Smooth muscle cell (in vitro differentiated cells): Measurements from ENCODE around the gene GLB1L2. TPM values are rescaled to one million over a fixed set of nuclear protein-coding genes. Genes with fewer than 3 reads are reported as not detected.

Experiments
- DNase-seq: peaks from one replicate; lab custom pipeline; 2025; ENCODE audit not compliant: unreplicated experiment; lab: John Stamatoyannopoulos, UW
- H2AFZ ChIP-seq: fragments of 200-600 bp; sonication (generic); 2 replicates; pipeline ENCODE4 v1.6.0; 2016; ENCODE audit warnings: antibody characterized with exemption, low read depth, mild to moderate bottlenecking
- H3F3A ChIP-seq: fragments of 200-600 bp; sonication (generic); 2 replicates; pipeline ENCODE4 v1.6.0; 2017; ENCODE audit warnings: antibody characterized with exemption, low read depth
- H3K27ac ChIP-seq: fragments of 200-600 bp; sonication (generic); 2 replicates; pipeline ENCODE4 v1.5.1; 2016; ENCODE audit warnings: low read depth, mild to moderate bottlenecking
- H3K27me3 ChIP-seq: fragments of 200-600 bp; sonication (generic); 2 replicates; pipeline ENCODE4 v1.6.1; 2016; ENCODE audit warnings: low read depth, mild to moderate bottlenecking
- H3K36me3 ChIP-seq: fragments of 200-600 bp; sonication (generic); 2 replicates; pipeline ENCODE4 v1.5.1; 2016; ENCODE audit warnings: low read depth
- H3K4me1 ChIP-seq: fragments of 200-600 bp; sonication (generic); 2 replicates; pipeline ENCODE4 v1.5.1; 2016; ENCODE audit warnings: low read depth
- H3K4me2 ChIP-seq: fragments of 200-600 bp; sonication (generic); 2 replicates; pipeline ENCODE4 v1.6.0; 2016; ENCODE audit warnings: mild to moderate bottlenecking
- H3K4me3 ChIP-seq: fragments of 200-600 bp; sonication (generic); 2 replicates; pipeline ENCODE4 v1.5.1; 2016; ENCODE audit warnings: mild to moderate bottlenecking
- H3K79me2 ChIP-seq: fragments of 200-600 bp; sonication (generic); 2 replicates; pipeline ENCODE4 v1.6.0; 2016; ENCODE audit warnings: low read depth, mild to moderate bottlenecking
- H3K9ac ChIP-seq: fragments of 200-600 bp; sonication (generic); 2 replicates; pipeline ENCODE4 v1.6.0; 2016; ENCODE audit warnings: low read depth
- H3K9me3 ChIP-seq: fragments of 200-600 bp; sonication (generic); replicated peaks from 2 replicates; pipeline ENCODE4 v1.5.1; 2016; ENCODE audit warnings: low read depth
- H4K20me1 ChIP-seq: fragments of 200-600 bp; sonication (generic); 2 replicates; pipeline ENCODE4 v1.6.0; 2016; ENCODE audit warnings: low read depth
- CTCF ChIP-seq: fragments of 200-600 bp; sonication (generic); IDR thresholded peaks from 2 replicates; pipeline ENCODE4 v1.5.1; 2017; ENCODE audit warnings: borderline replicate concordance, mild to moderate bottlenecking, antibody characterized with exemption; ENCODE audit not compliant: insufficient read depth, poor library complexity, severe bottlenecking
- WGBS: methylation state at CpG from one replicate; pipeline ENCODE4 v1.1.7; 2016; ENCODE audit warnings: low lambda C conversion rate; 5-methylcytosine and 5-hydroxymethylcytosine counted together
- polyA plus RNA-seq: library from polyadenylated mRNA; unstranded; fragments of >200 nt; fragmentation: Nextera tagmentation; extraction: Ambion mirVana; gene quantifications from 2 replicates; pipeline ENCODE4 v1.2.1, GENCODE V29; 2016
- total RNA-seq: library from RNA; depleted of rRNA; stranded (reverse); fragments of >200 nt; gene quantifications from 2 replicates; pipeline ENCODE4 v1.2.3, GENCODE V29; 2014

GLB1L2 gene
- total and polyA plus RNA-seq, 2 experiments from 2014 or later, result 0.40 to 0.83 TPM

- Histone ChIP-seq H3F3A (no peaks in the 10 kb centered on the region), H3K79me2 (no peaks in the 10 kb centered on the region), H3K9ac (no peak overlapping the region), H3K4me3 (no peak overlapping the region), H3K27ac (no peak overlapping the region), H3K4me1 (no peaks in the 10 kb centered on the region), H3K27me3 (no peaks in the 10 kb centered on the region), H3K36me3 (no peaks in the 10 kb centered on the region), H4K20me1 (no peaks in the 10 kb centered on the region), H3K4me2 (no peak overlapping the region), H2AFZ (no peak overlapping the region), H3K9me3 (no peaks in the 10 kb centered on the region)
- TF ChIP-seq CTCF, result no peak
- DNase-seq, result no peak
- WGBS, result 73% methylated on average over 6 of the region's 6 CpGs
These were observed 17.5 kb downstream of the GLB1L2 start for GRCh38 chr11:134349109-134349801.

GRCh38 chr11:134349802-134350355 lies 18.1 kb downstream of the GLB1L2 start:
- no peaks in the 10 kb centered on the region for H3K4me1 ChIP-seq
- no peaks in the 10 kb centered on the region for H3K79me2 ChIP-seq
- H3K27me3 ChIP-seq, result no peaks in the 10 kb centered on the region
- H3K9ac ChIP-seq, result no peak overlapping the region
- no peak overlapping the region for H2AFZ ChIP-seq
- no peaks in the 10 kb centered on the region for H3K36me3 ChIP-seq
- no peak overlapping the region for H3K27ac ChIP-seq
- H3K9me3 ChIP-seq, result no peaks in the 10 kb centered on the region
- H3F3A ChIP-seq, result no peaks in the 10 kb centered on the region
- DNase-seq, result no peak
- 82% methylated on average over 10 of the region's 10 CpGs for WGBS
- no peaks in the 10 kb centered on the region for H4K20me1 ChIP-seq
- TF ChIP-seq CTCF, result no peak
- no peak overlapping the region for H3K4me2 ChIP-seq
- no peak overlapping the region for H3K4me3 ChIP-seq

GRCh38 chr11:134350381-134350780 lies 18.6 kb downstream of the GLB1L2 start:
- TF ChIP-seq CTCF, result no peak
- H2AFZ ChIP-seq, result no peak overlapping the region

GRCh38 chr11:134352111-134352510 lies 20.3 kb downstream of the GLB1L2 start:
- no peaks in the 10 kb centered on the region for H3F3A ChIP-seq
- H3K4me1 ChIP-seq, result no peaks in the 10 kb centered on the region
- H3K4me2 ChIP-seq, result no peak overlapping the region
- H3K9ac ChIP-seq, result no peak overlapping the region
- no peaks in the 10 kb centered on the region for H3K36me3 ChIP-seq
- H3K27ac ChIP-seq, result no peak overlapping the region
- H4K20me1 ChIP-seq, result no peaks in the 10 kb centered on the region
- no peaks in the 10 kb centered on the region for H3K79me2 ChIP-seq
- H2AFZ ChIP-seq, result no peak overlapping the region
- WGBS, result 93% methylated on average over 2 of the region's 2 CpGs
- no peak overlapping the region for H3K4me3 ChIP-seq
- no peak for DNase-seq
- no peaks in the 10 kb centered on the region for H3K27me3 ChIP-seq
- TF ChIP-seq CTCF, result no peak
- H3K9me3 ChIP-seq, result no peaks in the 10 kb centered on the region

More at GRCh38 chr11:134350381-134350780, 18.6 kb downstream of the GLB1L2 start:
- H3K4me1 ChIP-seq, result no peaks in the 10 kb centered on the region
- H3K36me3 ChIP-seq, result no peaks in the 10 kb centered on the region
- DNase-seq, result no peak
- H3K4me2 ChIP-seq, result no peak overlapping the region
- 92% methylated on average over 9 of the region's 9 CpGs for WGBS
- H3K27ac ChIP-seq, result no peak overlapping the region
- no peaks in the 10 kb centered on the region for H4K20me1 ChIP-seq
- no peak overlapping the region for H3K4me3 ChIP-seq
- H3K9ac ChIP-seq, result no peak overlapping the region
- H3K9me3 ChIP-seq, result no peaks in the 10 kb centered on the region
- no peaks in the 10 kb centered on the region for H3K79me2 ChIP-seq
- no peaks in the 10 kb centered on the region for H3F3A ChIP-seq
- no peaks in the 10 kb centered on the region for H3K27me3 ChIP-seq
